HG03139 (cell line): ENCODE data around the gene NFAT5.

ENCODE experiments used
- ATAC-seq: cut with Tn5 transposase; IDR thresholded peaks from one replicate; pipeline ENCODE4 v1.9.1; 2021; ENCODE audit not compliant: unreplicated experiment

The NFAT5 gene

DNA sequence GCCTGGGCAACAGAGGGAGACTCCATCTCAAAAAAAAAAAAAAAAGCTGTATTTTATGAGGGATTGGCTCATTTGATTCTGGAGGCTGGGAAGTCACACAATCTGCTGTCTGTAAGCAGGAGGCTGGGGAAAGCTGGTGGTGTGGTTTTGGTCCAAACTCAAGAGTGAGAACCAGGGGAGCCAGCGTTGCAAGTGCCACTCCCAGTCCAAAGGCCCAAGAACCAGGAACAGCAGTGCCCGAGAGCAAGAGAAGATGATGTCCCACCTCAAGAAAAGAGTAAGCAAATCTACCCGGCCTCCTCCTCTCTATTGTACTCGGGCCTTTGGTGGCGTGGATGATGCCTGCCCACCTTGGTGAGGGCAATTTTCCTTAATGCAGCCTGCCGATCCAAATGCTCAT is 166.3 kb downstream of the NFAT5 start:
- ATAC-seq, result no peak

- ATAC-seq, result no peak
Measured at GRCh38 chr16:69741519-69741918, 175.8 kb downstream of the NFAT5 start.

GRCh38 chr16:69741951-69742904 is 176.5 kb downstream of the NFAT5 start:
- ATAC-seq, result no peak

DNA sequence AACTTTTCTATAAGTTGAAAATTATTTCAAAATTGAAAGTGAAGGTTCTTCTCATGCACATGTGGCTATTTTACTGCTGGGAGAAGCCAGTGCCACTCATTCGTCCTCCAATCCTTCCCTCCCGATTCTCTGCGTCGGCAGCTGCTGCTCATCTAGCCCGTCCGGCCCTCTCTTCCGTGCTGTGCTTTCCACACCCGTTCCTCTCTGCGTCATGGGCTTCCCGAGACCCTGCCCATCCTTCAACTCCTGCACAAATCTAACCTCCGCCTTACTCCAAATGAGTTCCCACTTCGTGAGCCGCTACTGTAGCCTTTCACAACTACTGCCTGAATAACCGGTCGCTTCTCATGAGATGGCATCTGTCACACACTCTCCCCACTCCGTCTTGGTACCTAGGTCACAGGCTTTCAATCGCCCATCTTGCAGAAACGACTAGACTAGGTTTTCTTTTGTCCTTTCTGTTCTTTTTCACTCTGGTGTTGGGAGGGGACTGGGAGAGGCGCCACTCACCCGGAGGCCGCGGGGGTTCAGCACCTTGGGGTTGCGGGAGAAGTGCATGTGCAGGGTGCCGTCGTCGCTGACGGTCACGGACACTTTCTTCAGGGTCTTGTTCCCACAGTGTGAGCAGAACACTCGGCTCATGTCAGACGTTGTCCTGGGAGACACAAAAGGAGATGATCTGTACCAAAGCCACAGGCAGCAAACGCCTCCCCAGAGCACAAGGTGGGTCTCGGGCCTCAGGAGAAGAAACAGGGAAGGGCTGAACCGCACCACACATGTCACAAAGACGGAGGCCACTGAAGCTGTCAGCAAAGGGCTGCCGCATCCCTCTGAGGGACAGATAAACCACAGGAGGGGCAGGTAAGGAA is 178.8 kb downstream of the NFAT5 start:
- ATAC-seq, result no peak

- ATAC-seq, result no peak
Measured at GRCh38 chr16:69745232-69745612, 179.5 kb downstream of the NFAT5 start.

GRCh38 chr16:69745959-69746358 is 180.2 kb downstream of the NFAT5 start:
- ATAC-seq, result no peak

DNA sequence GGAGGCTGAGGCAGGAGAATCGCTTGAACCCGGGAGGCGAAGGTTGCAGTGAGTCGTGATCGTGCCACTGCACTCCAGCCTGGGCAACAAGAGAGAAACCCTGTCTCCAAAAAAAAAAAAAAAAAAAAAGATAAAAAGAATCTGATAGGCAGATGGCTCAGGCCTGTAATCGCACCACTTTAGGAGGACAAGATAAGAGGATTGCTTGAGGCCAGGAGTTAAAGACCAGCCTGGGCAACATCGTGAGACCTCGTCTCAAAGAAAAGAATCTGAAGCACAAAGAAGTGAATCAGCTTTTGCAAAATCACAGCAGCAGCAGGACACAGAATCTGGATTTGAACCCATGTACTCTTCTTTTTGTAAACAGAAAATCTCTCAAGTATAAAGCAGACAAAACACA is 181.3 kb downstream of the NFAT5 start:
- ATAC-seq, result no peak

- no peak for ATAC-seq
Measured at GRCh38 chr16:69748694-69749345, 183.1 kb downstream of the NFAT5 start.

- no peak for ATAC-seq
Measured at GRCh38 chr16:69754143-69754468, 188.3 kb downstream of the NFAT5 start.
